ENCODE measurements around the gene SLIT3.

The SLIT3 gene

DNA sequence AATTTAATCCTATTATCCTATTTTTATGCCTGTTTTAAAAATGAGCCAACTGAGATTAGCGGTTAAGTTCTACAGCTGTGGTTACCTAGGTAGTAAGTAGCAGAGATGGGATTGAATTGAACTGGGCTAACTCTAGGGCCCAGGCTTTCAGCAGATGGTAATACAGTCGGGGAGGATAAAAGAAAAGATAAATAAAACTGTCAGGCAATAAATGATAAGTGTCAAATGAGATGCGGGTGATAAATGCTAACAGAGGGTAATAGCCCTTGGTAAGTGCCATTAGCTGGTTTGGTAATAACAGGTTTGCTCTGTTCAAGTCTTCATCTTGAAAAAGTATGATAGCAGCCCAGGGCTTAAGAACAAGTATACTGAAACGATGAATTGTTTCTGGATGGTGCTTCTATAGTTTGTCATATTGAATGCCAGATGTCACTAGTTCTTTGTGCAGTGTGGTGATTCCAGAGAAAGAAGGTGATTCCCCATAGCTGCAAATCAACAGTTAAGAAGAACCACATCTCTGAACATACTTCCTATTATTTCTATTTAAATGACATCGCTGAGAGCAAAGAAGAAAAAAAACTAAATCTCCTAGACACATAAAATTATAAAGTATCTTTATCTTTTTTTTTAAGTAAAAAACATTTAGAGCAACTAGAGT is 360.9 kb downstream of the SLIT3 start:
- DNase-seq (ENCODE audit: insufficient read length, low spot score) (no peak), FAIRE-seq (no peak)
- TF ChIP-seq, protein P1, sequence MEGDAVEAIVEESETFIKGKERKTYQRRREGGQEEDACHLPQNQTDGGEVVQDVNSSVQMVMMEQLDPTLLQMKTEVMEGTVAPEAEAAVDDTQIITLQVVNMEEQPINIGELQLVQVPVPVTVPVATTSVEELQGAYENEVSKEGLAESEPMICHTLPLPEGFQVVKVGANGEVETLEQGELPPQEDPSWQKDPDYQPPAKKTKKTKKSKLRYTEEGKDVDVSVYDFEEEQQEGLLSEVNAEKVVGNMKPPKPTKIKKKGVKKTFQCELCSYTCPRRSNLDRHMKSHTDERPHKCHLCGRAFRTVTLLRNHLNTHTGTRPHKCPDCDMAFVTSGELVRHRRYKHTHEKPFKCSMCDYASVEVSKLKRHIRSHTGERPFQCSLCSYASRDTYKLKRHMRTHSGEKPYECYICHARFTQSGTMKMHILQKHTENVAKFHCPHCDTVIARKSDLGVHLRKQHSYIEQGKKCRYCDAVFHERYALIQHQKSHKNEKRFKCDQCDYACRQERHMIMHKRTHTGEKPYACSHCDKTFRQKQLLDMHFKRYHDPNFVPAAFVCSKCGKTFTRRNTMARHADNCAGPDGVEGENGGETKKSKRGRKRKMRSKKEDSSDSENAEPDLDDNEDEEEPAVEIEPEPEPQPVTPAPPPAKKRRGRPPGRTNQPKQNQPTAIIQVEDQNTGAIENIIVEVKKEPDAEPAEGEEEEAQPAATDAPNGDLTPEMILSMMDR (IDR thresholded peaks at IDR 0.05; ENCODE audit: insufficient read depth, missing control alignments), result no peak

DNA sequence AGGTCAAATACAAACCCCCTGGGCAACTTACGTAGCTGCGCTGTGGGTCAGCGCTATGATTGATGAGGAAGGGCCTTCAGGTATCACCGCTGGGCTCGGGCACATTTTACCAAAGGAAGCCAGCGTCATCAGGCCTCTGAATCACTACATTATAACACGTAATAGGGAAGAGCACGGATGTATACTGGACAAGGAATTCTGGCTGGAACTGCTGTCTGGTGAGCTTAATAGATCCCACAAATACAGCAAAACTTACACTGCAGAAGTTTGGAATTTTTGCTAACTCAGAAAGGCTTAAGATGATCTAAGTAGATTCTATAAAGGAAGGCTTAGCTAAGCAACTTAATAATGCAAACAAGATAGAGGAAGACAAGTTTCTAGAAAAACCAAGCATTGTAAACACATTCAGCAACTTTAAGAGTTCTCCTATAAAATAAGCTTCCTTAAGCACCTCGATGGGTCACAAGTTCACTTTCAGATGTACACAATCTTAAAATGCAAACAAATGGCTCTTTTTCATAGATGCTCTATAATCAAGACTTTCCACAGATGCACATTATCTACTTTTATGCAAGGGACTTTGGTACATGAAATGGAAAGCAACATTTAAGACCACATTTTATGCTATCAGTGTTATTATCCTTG is 361.7 kb downstream of the SLIT3 start:
- FAIRE-seq (no peak), DNase-seq (ENCODE audit: insufficient read length, low spot score) (no peak)
- TF ChIP-seq, protein P1 (IDR thresholded peaks at IDR 0.05; ENCODE audit: insufficient read depth, missing control alignments), result no peak

DNA sequence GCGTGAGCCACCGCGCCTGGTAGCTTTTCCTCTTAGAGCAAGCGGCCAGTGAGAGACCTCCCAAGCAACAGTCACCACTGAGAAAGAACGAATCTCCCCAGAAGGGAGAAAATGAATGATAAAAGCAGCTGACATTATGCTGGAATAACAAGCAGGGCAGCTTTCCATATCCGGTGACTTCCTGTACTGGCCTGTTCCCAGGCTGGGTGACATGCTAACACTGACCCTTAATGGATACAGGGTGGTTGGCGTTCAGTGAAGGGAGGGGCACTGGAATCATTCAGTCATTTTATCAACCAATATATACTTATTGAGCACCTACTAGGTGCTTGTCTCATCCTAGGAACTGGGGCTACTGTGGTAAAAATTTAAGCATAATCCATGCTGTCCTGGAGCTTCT is 364.4 kb downstream of the SLIT3 start:
- FAIRE-seq (no peak), DNase-seq (ENCODE audit: insufficient read length, low spot score) (no peak)
- TF ChIP-seq, protein P1 (IDR thresholded peaks at IDR 0.05; ENCODE audit: insufficient read depth, missing control alignments), result no peak

DNA sequence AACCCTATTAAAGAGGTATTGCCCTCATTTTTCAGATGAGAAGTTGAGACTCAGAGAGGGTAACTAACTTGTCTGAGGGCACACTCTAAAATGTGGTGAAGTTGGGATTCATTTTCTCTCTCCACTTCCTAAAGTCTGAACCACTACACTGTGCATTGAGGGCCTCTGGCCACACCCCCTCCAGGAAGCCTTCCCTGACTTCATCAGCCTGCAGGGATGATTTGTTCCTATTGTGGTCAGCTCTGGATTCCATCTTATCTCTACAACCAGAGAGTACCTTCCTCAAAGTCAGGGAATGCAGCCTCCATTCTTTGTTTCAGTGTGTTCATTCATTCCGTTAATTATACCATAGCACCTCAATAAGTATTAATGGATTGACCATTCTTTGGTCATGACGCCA is 365.8 kb downstream of the SLIT3 start:
- TF ChIP-seq, protein P1 (IDR thresholded peaks at IDR 0.05; ENCODE audit: insufficient read depth, missing control alignments), result no peak
- DNase-seq (ENCODE audit: insufficient read length, low spot score), result no peak
- FAIRE-seq, result no peak

DNA sequence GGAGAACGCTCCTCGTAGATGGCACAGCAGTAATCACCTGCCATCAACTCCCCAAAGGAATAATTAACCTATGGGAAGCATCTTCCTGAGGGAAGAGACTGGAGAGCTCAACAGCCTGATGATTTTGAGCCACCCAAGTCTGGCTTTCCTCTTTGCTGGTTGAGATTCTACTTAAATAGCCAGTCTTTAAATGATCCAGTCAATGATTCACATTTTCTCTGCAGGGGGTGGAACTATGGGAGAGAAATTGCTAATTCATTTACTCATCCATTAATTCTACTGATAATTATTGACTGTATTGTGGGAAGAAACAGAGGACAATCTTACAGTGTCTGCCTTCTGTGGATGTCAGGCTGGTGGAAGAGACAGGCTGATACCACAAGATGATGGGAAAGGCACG is 366.8 kb downstream of the SLIT3 start:
- TF ChIP-seq, protein P1 (IDR thresholded peaks at IDR 0.05; ENCODE audit: insufficient read depth, missing control alignments), result no peak
- FAIRE-seq, result no peak
- no peak for DNase-seq (ENCODE audit: insufficient read length, low spot score)

DNA sequence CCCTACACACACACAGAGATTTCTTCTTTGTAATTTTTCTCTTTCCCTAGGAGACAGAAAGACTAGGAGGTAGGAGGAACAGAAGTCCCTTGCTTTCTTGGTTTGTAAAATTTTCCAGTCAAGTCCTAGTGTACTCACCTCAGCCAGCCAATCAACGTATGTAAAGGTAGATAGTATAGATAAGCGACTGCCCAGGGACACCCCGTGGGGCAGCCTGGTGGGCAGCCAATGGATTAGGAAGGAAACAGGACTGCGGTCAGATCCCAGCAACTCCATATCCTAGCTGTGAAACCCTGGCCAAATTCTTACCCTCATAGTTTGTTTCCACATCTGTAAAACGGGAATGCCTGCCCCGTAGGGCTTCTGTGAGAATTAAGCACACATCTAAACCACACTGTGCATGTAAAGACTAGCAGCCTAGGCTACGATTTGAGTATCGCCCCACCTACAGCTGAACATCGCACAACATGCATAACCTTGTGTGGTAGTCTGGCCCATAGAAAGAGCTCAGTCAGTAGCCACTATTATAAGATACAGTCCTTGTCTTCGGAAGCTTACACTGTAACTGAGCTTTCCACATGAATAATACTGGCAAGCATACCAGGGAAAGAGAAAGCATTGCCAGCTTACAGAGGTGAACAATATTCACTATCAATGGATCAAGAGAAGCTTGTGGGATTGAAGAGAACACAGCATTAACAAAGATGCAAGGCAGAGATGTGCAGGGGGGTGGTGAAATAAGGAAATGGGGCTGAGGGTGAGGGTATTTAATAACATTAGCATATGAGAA is 368.3 kb downstream of the SLIT3 start:
- FAIRE-seq (no peak), DNase-seq (ENCODE audit: insufficient read length, low spot score) (no peak)
- TF ChIP-seq, protein P1 (IDR thresholded peaks at IDR 0.05; ENCODE audit: insufficient read depth, missing control alignments), result no peak

Data from D721Med (cell line).